Measurements from ENCODE around the gene SLC37A1. TPM values are rescaled to one million over a fixed set of nuclear protein-coding genes. Genes with fewer than 3 reads are reported as not detected.

SLC37A1 gene
- total RNA-seq, 1 experiment from 2014 or later: 37.7 TPM

DNA sequence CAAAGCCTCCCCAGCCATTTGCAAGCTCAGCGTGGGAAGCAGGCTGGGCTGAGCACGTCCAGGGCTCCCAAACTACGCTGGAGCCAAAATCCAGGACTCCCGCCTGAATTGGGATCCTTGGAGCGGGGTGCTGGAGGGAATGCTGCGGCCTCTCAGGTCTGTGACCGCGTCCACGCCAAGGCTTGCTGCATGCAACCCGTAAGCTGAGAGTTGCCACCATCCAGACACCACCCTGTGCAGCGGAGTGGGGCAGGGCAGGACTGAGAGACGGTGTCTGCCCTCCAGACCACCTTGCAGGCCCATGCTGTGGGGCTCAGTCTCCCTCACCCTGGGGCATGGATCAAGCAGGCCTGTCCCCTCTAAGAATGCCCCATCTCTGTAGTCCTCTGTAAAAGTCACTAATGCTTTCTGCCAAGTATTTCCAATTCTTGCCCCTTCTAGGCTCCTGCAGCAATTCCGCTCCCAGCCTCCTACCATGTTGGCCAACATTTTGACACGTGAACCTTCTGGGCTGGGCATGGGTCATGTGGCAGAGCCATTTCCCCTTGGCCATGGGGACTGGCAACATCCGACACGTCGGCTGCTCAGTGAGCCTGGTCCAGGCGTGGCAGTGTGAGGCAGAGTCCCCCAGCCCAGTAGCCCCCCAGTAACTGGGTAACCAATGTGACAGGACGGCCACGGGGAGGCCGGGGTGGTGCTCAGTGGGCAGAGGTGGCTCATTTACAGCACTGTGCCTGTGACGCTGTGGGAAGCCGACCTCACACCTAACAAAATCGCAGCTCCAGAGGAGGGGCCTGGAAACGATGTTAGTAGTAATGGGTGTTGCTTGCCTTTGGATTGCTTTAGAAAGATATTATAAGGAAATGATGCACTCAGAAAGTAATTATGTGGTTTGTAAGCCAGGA lies 81.9 kb downstream of the SLC37A1 start:
- Histone ChIP-seq H4K91ac (ENCODE audit: insufficient read length, low read depth, low read length) (no peak overlapping the region), H4K5ac (ENCODE audit: insufficient read length, low read depth, low read length) (no peak overlapping the region), H2BK5ac (ENCODE audit: insufficient read length, low read length) (no peak overlapping the region), H3K79me2 (ENCODE audit: insufficient read depth, low read length) (no peaks in the 10 kb centered on the region), H2BK20ac (ENCODE audit: low read depth, low read length, poor library complexity, severe bottlenecking) (no peak overlapping the region), H3K18ac (ENCODE audit: insufficient read length, low read depth, low read length) (no peak overlapping the region), H3K9me3 (ENCODE audit: control insufficient read depth, low read depth, low read length) (no peaks in the 10 kb centered on the region), H2AK5ac (ENCODE audit: insufficient read length, low read length) (no peak overlapping the region), H3K27me3 (ENCODE audit: insufficient read depth, low read length) (no peaks in the 10 kb centered on the region), H2AFZ (ENCODE audit: low read length) (no peak overlapping the region), H3T11ph (ENCODE audit: low read length) (no peak overlapping the region), H4K8ac (replicated peaks; ENCODE audit: insufficient read length, low read depth, low read length) (no peak overlapping the region), H3K4me2 (ENCODE audit: insufficient read depth, insufficient read length, low read length) (no peak overlapping the region), H3K23ac (ENCODE audit: insufficient read length, low read depth, low read length) (no peak overlapping the region), H4K20me1 (ENCODE audit: control insufficient read depth, insufficient read depth, insufficient read length) (no peaks in the 10 kb centered on the region), H2BK120ac (ENCODE audit: low read depth, low read length, poor library complexity, severe bottlenecking) (no peak overlapping the region), H3K27ac (ENCODE audit: insufficient read length, low read depth, low read length) (no peak overlapping the region), H3K4ac (ENCODE audit: low read depth, low read length) (no peak overlapping the region), H3K14ac (ENCODE audit: insufficient read depth, low read length) (no peak overlapping the region), H3K23me2 (ENCODE audit: insufficient read length, low read depth, low read length, poor library complexity, severe bottlenecking) (no peaks in the 10 kb centered on the region), H2BK12ac (ENCODE audit: insufficient read length, low read depth, low read length) (no peak overlapping the region), H3K79me1 (ENCODE audit: insufficient read depth, low read depth, low read length, poor library complexity, severe bottlenecking) (no peaks in the 10 kb centered on the region), H3K9ac (ENCODE audit: extremely low read depth, insufficient read length, low read length) (no peak overlapping the region), H3K56ac (ENCODE audit: insufficient read length, low read depth, low read length) (no peak overlapping the region), H2BK15ac (ENCODE audit: low read depth, low read length) (no peak overlapping the region), H3K4me1 (ENCODE audit: insufficient read depth, low read length) (no peaks in the 10 kb centered on the region)
- TF ChIP-seq, protein P1, sequence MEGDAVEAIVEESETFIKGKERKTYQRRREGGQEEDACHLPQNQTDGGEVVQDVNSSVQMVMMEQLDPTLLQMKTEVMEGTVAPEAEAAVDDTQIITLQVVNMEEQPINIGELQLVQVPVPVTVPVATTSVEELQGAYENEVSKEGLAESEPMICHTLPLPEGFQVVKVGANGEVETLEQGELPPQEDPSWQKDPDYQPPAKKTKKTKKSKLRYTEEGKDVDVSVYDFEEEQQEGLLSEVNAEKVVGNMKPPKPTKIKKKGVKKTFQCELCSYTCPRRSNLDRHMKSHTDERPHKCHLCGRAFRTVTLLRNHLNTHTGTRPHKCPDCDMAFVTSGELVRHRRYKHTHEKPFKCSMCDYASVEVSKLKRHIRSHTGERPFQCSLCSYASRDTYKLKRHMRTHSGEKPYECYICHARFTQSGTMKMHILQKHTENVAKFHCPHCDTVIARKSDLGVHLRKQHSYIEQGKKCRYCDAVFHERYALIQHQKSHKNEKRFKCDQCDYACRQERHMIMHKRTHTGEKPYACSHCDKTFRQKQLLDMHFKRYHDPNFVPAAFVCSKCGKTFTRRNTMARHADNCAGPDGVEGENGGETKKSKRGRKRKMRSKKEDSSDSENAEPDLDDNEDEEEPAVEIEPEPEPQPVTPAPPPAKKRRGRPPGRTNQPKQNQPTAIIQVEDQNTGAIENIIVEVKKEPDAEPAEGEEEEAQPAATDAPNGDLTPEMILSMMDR (conservative IDR thresholded peaks at IDR 0.05): no peak
- peaks cover 5 to 8% of the 10 kb centered on the region in 2 experiments; a peak in 3 of 5 replicates for H3K9me3 Mint-ChIP-seq
- no peak overlapping the region for H3K27ac Mint-ChIP-seq
- peaks cover 0 to 3% (median 0%) of the 10 kb centered on the region in 3 experiments; a peak in 1 of 7 replicates for H3K36me3 Mint-ChIP-seq (ENCODE audit: insufficient read depth in 1 of 3, low read depth in 3 of 3)
- no CpG with 5 or more reads among the region's 25 CpGs for WGBS (ENCODE audit: extremely low coverage, insufficient read length, low lambda C conversion rate)
- no peak overlapping the region for H3K4me3 Mint-ChIP-seq
- peaks cover 61% of the 10 kb centered on the region for H3K27me3 Mint-ChIP-seq (ENCODE audit: low read depth)
- peaks cover 9% of the 10 kb centered on the region in 2 experiments for H3K4me1 Mint-ChIP-seq
- no peak for DNase-seq
